ENCODE measurements around the gene FTO.

Gene FTO

DNA sequence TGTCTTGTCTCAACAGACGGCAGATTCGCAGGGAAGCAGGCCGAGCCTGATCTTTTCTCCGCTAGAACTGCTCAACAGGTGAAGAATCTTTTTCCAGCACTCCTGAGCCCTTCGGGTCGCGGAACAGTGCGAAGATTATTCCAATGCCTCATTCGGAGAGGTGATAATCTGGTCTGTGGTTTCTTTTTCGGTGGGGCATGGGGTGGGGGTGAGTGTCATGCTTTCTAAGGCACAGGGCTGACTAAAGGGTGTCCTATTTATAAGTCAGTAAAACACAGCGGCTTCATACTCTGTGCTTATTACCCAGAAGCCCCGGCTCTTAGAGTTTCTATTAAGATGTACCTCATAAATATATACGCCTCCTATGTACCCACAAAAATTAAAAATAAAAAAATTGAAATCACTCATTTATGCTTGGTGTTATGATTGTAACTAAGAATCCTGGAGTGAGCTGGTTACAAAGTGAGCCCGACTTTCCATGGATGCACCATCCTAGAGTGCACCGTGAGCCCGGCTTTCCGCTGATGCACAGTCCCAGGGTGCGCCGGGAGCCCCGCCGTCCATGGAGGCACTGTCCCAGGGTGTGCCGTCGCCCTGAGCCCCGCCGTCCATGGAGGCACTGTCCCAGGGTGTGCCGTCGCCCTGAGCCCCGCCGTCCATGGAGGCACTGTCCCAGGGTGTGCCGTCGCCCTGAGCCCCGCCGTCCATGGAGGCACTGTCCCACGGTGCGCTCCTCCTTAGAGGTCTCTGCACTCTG lies 417.8 kb downstream of the FTO start:
- H3K4me3 ChIP-seq (ENCODE audit: low read depth, low read length): no peak overlapping the region
- TF ChIP-seq, protein P1, sequence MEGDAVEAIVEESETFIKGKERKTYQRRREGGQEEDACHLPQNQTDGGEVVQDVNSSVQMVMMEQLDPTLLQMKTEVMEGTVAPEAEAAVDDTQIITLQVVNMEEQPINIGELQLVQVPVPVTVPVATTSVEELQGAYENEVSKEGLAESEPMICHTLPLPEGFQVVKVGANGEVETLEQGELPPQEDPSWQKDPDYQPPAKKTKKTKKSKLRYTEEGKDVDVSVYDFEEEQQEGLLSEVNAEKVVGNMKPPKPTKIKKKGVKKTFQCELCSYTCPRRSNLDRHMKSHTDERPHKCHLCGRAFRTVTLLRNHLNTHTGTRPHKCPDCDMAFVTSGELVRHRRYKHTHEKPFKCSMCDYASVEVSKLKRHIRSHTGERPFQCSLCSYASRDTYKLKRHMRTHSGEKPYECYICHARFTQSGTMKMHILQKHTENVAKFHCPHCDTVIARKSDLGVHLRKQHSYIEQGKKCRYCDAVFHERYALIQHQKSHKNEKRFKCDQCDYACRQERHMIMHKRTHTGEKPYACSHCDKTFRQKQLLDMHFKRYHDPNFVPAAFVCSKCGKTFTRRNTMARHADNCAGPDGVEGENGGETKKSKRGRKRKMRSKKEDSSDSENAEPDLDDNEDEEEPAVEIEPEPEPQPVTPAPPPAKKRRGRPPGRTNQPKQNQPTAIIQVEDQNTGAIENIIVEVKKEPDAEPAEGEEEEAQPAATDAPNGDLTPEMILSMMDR (IDR thresholded peaks at IDR 0.05; ENCODE audit: low read depth, low read length, missing control alignments): no peak
- DNase-seq (ENCODE audit: low read depth): no peak

GRCh38 chr16:54123766-54124165 lies 419.8 kb downstream of the FTO start:
- TF ChIP-seq, protein P1 (IDR thresholded peaks at IDR 0.05; ENCODE audit: low read depth, low read length, missing control alignments): no peak
- H3K4me3 ChIP-seq (ENCODE audit: low read depth, low read length): no peak overlapping the region
- no peak for DNase-seq (ENCODE audit: low read depth)

GRCh38 chr16:54125751-54126655 lies 422.0 kb downstream of the FTO start:
- no peak overlapping the region for H3K4me3 ChIP-seq (ENCODE audit: low read depth, low read length)
- DNase-seq (ENCODE audit: low read depth): no peak
- TF ChIP-seq, protein P1 (IDR thresholded peaks at IDR 0.05; ENCODE audit: low read depth, low read length, missing control alignments): no peak

GRCh38 chr16:54126907-54127306 lies 423.0 kb downstream of the FTO start:
- TF ChIP-seq, protein P1 (IDR thresholded peaks at IDR 0.05; ENCODE audit: low read depth, low read length, missing control alignments): no peak
- no peak for DNase-seq (ENCODE audit: low read depth)
- H3K4me3 ChIP-seq (ENCODE audit: low read depth, low read length): no peak overlapping the region

GRCh38 chr16:54128629-54129234 lies 424.8 kb downstream of the FTO start:
- no peak for DNase-seq (ENCODE audit: low read depth)
- TF ChIP-seq, protein P1 (IDR thresholded peaks at IDR 0.05; ENCODE audit: low read depth, low read length, missing control alignments): no peak
- H3K4me3 ChIP-seq (ENCODE audit: low read depth, low read length): no peak overlapping the region

- H3K4me3 ChIP-seq (ENCODE audit: low read depth, low read length): no peak overlapping the region
- DNase-seq (ENCODE audit: low read depth): no peak
- TF ChIP-seq, protein P1 (IDR thresholded peaks at IDR 0.05; ENCODE audit: low read depth, low read length, missing control alignments): no peak
Measured at GRCh38 chr16:54129810-54130209, 425.9 kb downstream of the FTO start.
